ENCODE data around the gene GOLT1A. TPM values are rescaled to one million over a fixed set of nuclear protein-coding genes. Genes with fewer than 3 reads are reported as not detected.

Gene GOLT1A
- polyA plus RNA-seq, 1 donor from 2014 or later: not detected

DNA sequence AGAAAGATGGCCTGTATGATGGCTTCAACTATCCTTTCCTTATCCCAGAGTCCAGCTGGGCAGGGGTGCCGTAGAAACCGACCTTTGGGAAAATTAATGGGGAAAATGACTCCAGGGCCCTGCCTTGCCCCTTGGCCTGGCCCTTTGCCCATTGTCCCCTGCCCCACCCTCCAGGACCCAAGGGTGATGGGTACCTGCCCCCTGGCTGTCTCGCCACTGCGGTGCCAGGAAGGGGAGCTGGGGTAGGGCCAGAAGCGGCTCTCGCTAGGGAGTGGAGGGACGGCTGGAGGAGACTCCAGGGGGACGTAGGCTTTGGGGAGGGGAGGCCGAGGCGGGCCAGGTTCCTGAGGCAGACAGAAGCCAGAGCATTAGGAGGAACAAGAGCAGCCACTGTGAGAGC is 29.1 kb upstream of the GOLT1A start:
- H3K27me3 ChIP-seq (ENCODE audit: insufficient read depth, low read depth, low read length): no peaks in the 10 kb centered on the region
- no peaks in the 10 kb centered on the region for H3K9me3 ChIP-seq (ENCODE audit: low read length)
- H4K20me1 ChIP-seq (ENCODE audit: insufficient read depth): no peaks in the 10 kb centered on the region
- H3K27ac ChIP-seq (ENCODE audit: low read length): no peak overlapping the region
- H3K9me2 ChIP-seq (ENCODE audit: insufficient read depth, low read length): no peaks in the 10 kb centered on the region
- H3K9ac ChIP-seq (ENCODE audit: low read length): no peak overlapping the region
- no peaks in the 10 kb centered on the region for H3F3A ChIP-seq (ENCODE audit: insufficient read depth, low read length, poor library complexity, severe bottlenecking)
- H3K4me2 ChIP-seq (ENCODE audit: low read length): no peak overlapping the region
- no peak for TF ChIP-seq MXI1 (conservative IDR thresholded peaks at IDR 0.05; ENCODE audit: poor library complexity, severe bottlenecking)
- TF ChIP-seq RAD21 (conservative IDR thresholded peaks at IDR 0.05): no peak
- no peak for TF ChIP-seq POLR2AphosphoS5 (IDR thresholded peaks at IDR 0.05)
- TF ChIP-seq SMC3 (conservative IDR thresholded peaks at IDR 0.05; ENCODE audit: poor library complexity): no peak
- TF ChIP-seq, protein P1, sequence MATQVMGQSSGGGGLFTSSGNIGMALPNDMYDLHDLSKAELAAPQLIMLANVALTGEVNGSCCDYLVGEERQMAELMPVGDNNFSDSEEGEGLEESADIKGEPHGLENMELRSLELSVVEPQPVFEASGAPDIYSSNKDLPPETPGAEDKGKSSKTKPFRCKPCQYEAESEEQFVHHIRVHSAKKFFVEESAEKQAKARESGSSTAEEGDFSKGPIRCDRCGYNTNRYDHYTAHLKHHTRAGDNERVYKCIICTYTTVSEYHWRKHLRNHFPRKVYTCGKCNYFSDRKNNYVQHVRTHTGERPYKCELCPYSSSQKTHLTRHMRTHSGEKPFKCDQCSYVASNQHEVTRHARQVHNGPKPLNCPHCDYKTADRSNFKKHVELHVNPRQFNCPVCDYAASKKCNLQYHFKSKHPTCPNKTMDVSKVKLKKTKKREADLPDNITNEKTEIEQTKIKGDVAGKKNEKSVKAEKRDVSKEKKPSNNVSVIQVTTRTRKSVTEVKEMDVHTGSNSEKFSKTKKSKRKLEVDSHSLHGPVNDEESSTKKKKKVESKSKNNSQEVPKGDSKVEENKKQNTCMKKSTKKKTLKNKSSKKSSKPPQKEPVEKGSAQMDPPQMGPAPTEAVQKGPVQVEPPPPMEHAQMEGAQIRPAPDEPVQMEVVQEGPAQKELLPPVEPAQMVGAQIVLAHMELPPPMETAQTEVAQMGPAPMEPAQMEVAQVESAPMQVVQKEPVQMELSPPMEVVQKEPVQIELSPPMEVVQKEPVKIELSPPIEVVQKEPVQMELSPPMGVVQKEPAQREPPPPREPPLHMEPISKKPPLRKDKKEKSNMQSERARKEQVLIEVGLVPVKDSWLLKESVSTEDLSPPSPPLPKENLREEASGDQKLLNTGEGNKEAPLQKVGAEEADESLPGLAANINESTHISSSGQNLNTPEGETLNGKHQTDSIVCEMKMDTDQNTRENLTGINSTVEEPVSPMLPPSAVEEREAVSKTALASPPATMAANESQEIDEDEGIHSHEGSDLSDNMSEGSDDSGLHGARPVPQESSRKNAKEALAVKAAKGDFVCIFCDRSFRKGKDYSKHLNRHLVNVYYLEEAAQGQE (IDR thresholded peaks at IDR 0.05; ENCODE audit: borderline replicate concordance): no peak
- no peak for TF ChIP-seq EZH2 (IDR thresholded peaks at IDR 0.05; ENCODE audit: borderline replicate concordance, insufficient read depth, low read length, poor library complexity, severe bottlenecking)
- no peak for TF ChIP-seq TAF1 (IDR thresholded peaks at IDR 0.05; ENCODE audit: low read depth)
- TF ChIP-seq EP300 (conservative IDR thresholded peaks at IDR 0.05; ENCODE audit: poor library complexity, severe bottlenecking): no peak
- TF ChIP-seq, protein P2, sequence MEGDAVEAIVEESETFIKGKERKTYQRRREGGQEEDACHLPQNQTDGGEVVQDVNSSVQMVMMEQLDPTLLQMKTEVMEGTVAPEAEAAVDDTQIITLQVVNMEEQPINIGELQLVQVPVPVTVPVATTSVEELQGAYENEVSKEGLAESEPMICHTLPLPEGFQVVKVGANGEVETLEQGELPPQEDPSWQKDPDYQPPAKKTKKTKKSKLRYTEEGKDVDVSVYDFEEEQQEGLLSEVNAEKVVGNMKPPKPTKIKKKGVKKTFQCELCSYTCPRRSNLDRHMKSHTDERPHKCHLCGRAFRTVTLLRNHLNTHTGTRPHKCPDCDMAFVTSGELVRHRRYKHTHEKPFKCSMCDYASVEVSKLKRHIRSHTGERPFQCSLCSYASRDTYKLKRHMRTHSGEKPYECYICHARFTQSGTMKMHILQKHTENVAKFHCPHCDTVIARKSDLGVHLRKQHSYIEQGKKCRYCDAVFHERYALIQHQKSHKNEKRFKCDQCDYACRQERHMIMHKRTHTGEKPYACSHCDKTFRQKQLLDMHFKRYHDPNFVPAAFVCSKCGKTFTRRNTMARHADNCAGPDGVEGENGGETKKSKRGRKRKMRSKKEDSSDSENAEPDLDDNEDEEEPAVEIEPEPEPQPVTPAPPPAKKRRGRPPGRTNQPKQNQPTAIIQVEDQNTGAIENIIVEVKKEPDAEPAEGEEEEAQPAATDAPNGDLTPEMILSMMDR (IDR thresholded peaks at IDR 0.05; ENCODE audit: poor library complexity, severe bottlenecking): no peak
- H3K79me2 ChIP-seq (replicated peaks; ENCODE audit: insufficient read depth, low read length): no peaks in the 10 kb centered on the region
- no peak overlapping the region for H3K4me3 ChIP-seq (ENCODE audit: low read length)
- H2AFZ ChIP-seq (ENCODE audit: low read depth, low read length): no peak overlapping the region
- H3K36me3 ChIP-seq (ENCODE audit: insufficient read depth, low read length): peaks cover 14% of the 10 kb centered on the region

DNA sequence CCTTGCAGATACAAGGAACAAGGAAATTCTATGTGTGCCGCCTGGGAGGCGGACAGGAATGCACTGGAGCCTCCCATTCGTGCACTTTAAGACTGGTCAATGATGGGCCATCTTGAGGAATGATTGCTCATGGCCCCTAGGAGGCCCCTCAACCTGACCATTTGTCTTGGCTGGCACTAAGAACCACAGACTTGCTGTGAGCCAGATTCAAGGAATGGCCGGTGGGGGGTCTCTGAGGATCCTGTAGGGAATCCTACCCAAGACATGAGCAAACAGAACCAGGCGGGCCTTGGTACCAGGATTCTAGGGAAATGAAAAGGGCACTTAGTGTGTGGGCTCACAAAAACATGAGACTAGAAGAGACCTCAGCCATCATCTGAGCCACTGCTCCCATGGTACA is 28.1 kb upstream of the GOLT1A start:
- H2AFZ ChIP-seq (ENCODE audit: low read depth, low read length): no peak overlapping the region
- H3K79me2 ChIP-seq (replicated peaks; ENCODE audit: insufficient read depth, low read length): no peaks in the 10 kb centered on the region

More for the DNA sequence above, 28.1 kb upstream of the GOLT1A start:
- H3K9me2 ChIP-seq (ENCODE audit: insufficient read depth, low read length): no peaks in the 10 kb centered on the region
- H3K4me2 ChIP-seq (ENCODE audit: low read length): no peak overlapping the region
- no peak overlapping the region for H3K4me3 ChIP-seq (ENCODE audit: low read length)
- peaks cover 7% of the 10 kb centered on the region for H3K36me3 ChIP-seq (ENCODE audit: insufficient read depth, low read length)
- H3K9me3 ChIP-seq (ENCODE audit: low read length): no peaks in the 10 kb centered on the region
- H3F3A ChIP-seq (ENCODE audit: insufficient read depth, low read length, poor library complexity, severe bottlenecking): no peaks in the 10 kb centered on the region
- H4K20me1 ChIP-seq (ENCODE audit: insufficient read depth): no peaks in the 10 kb centered on the region
- no peak for TF ChIP-seq EP300 (conservative IDR thresholded peaks at IDR 0.05; ENCODE audit: poor library complexity, severe bottlenecking)
- no peak for TF ChIP-seq TAF1 (IDR thresholded peaks at IDR 0.05; ENCODE audit: low read depth)
- TF ChIP-seq POLR2AphosphoS5 (IDR thresholded peaks at IDR 0.05): no peak
- no peak for TF ChIP-seq EZH2 (IDR thresholded peaks at IDR 0.05; ENCODE audit: borderline replicate concordance, insufficient read depth, low read length, poor library complexity, severe bottlenecking)
- TF ChIP-seq, protein P2 (IDR thresholded peaks at IDR 0.05; ENCODE audit: poor library complexity, severe bottlenecking): no peak
- TF ChIP-seq SMC3 (conservative IDR thresholded peaks at IDR 0.05; ENCODE audit: poor library complexity): no peak
- TF ChIP-seq, protein P1 (IDR thresholded peaks at IDR 0.05; ENCODE audit: borderline replicate concordance): no peak
- TF ChIP-seq RAD21 (conservative IDR thresholded peaks at IDR 0.05): no peak
- no peak for TF ChIP-seq MXI1 (conservative IDR thresholded peaks at IDR 0.05; ENCODE audit: poor library complexity, severe bottlenecking)
- H3K9ac ChIP-seq (ENCODE audit: low read length): no peak overlapping the region
- H3K27ac ChIP-seq (ENCODE audit: low read length): no peak overlapping the region
- no peaks in the 10 kb centered on the region for H3K27me3 ChIP-seq (ENCODE audit: insufficient read depth, low read depth, low read length)

Measured in neural cell (in vitro differentiated cells).